GM10248 (cell line): ENCODE measurements around the gene ZNF507.
"Not testable (repeated sequence)": the region's sequence is repeated elsewhere in the genome, so short reads cannot be mapped to it uniquely, and the experiment has no call there.

Experiments
- CTCF ChIA-PET: fragments of 300-600 bp; sonication (Branson Sonifier 250); formaldehyde crosslinking; extraction: SDS; loops from one replicate; lab custom pipeline; 2021; ENCODE audit warnings: antibody characterized with exemption; lab: Yijun Ruan, JAX
- POLR2A ChIA-PET: fragments of 350-650 bp; sonication (Branson Sonifier 250); formaldehyde crosslinking; extraction: SDS; loops from one replicate; lab custom pipeline; 2020; ENCODE audit warnings: antibody characterized with exemption; lab: Yijun Ruan, JAX
- DNase-seq: peaks from one replicate; pipeline ENCODE4 v3.0.0; 2012; ENCODE audit errors: extremely low spot score
- CTCF ChIP-seq: IDR thresholded peaks from 2 replicates; pipeline ENCODE4 v1.5.1; 2012; ENCODE audit warnings: mild to moderate bottlenecking, low read depth; ENCODE audit errors: extremely low read depth, missing control alignments, control extremely low read depth

The ZNF507 gene

GRCh38 chr19:32418155-32418554 lies 72.7 kb downstream of the ZNF507 start:
- ChIA-PET CTCF (interaction anchor here (0.9 kb wide), 1 partner anchor 1736 kb away, joined by 3 read pairs; no protein-coding TSS in a partner anchor), POLR2A (no interaction called here)
- no peak for DNase-seq
- TF ChIP-seq CTCF: no peak

- ChIA-PET CTCF (no interaction called here), POLR2A (no interaction called here)
- TF ChIP-seq CTCF: no peak
- no peak for DNase-seq
These were observed 76.4 kb downstream of the ZNF507 start for GRCh38 chr19:32421589-32422361.

GRCh38 chr19:32422435-32422834 lies 77.0 kb downstream of the ZNF507 start:
- TF ChIP-seq CTCF: no peak
- ChIA-PET POLR2A (no interaction called here), CTCF (no interaction called here)

GRCh38 chr19:32423944-32424343 lies 78.5 kb downstream of the ZNF507 start:
- POLR2A ChIA-PET: interaction anchor here (1.1 kb wide), 1 partner anchor 19 kb away, joined by 3 read pairs; no protein-coding TSS in a partner anchor
- not testable (repeated sequence) for DNase-seq
- CTCF ChIA-PET: interaction anchor here (1.3 kb wide), 1 partner anchor 10 kb away, joined by 4 read pairs; no protein-coding TSS in a partner anchor

More at GRCh38 chr19:32422435-32422834, 77.0 kb downstream of the ZNF507 start:
- DNase-seq: no peak

- no peak for DNase-seq
- no peak for TF ChIP-seq CTCF
- CTCF ChIA-PET: no interaction called here
- POLR2A ChIA-PET: no interaction called here
These were observed 82.1 kb downstream of the ZNF507 start for GRCh38 chr19:32427536-32427935.

GRCh38 chr19:32436692-32437091 lies 91.3 kb downstream of the ZNF507 start:
- ChIA-PET POLR2A (no interaction called here), CTCF (no interaction called here)
- TF ChIP-seq CTCF: no peak
- no peak for DNase-seq

- CTCF ChIA-PET: no interaction called here
These were observed 91.7 kb downstream of the ZNF507 start for GRCh38 chr19:32437096-32437495.

More at GRCh38 chr19:32437096-32437495, 91.7 kb downstream of the ZNF507 start:
- POLR2A ChIA-PET: interaction anchor here (0.5 kb wide), 1 partner anchor 13 kb away, joined by 3 read pairs; no protein-coding TSS in a partner anchor
- no peak for TF ChIP-seq CTCF
- no peak for DNase-seq
